Fibroblast of the aortic adventitia (primary cell): Measurements from ENCODE around the gene AUNIP. TPM values are rescaled to one million over a fixed set of nuclear protein-coding genes. Genes with fewer than 3 reads are reported as not detected.

Source experiments
- DNase-seq: peaks from one replicate; pipeline ENCODE4 v3.0.0-alpha.2; 2010; ENCODE audit warnings: low read depth
- H3K4me3 ChIP-seq: 2 replicates; pipeline ENCODE4 v1.5.1; 2011; ENCODE audit warnings: low read depth, mild to moderate bottlenecking, control low read depth, low read length, moderate library complexity
- CTCF ChIP-seq: IDR thresholded peaks from 2 replicates; pipeline ENCODE4 v1.5.1; 2011; ENCODE audit warnings: mild to moderate bottlenecking, low read length, control low read depth, inconsistent platforms; ENCODE audit not compliant: insufficient read depth
- total RNA-seq: library from RNA; depleted of rRNA; stranded (reverse); fragments of >200 nt; gene quantifications from 2 replicates; pipeline ENCODE4 v1.2.3, GENCODE V29; 2012; ENCODE audit warnings: low replicate concordance

The AUNIP gene
- total RNA-seq, 1 donor = 4.8 TPM

DNA sequence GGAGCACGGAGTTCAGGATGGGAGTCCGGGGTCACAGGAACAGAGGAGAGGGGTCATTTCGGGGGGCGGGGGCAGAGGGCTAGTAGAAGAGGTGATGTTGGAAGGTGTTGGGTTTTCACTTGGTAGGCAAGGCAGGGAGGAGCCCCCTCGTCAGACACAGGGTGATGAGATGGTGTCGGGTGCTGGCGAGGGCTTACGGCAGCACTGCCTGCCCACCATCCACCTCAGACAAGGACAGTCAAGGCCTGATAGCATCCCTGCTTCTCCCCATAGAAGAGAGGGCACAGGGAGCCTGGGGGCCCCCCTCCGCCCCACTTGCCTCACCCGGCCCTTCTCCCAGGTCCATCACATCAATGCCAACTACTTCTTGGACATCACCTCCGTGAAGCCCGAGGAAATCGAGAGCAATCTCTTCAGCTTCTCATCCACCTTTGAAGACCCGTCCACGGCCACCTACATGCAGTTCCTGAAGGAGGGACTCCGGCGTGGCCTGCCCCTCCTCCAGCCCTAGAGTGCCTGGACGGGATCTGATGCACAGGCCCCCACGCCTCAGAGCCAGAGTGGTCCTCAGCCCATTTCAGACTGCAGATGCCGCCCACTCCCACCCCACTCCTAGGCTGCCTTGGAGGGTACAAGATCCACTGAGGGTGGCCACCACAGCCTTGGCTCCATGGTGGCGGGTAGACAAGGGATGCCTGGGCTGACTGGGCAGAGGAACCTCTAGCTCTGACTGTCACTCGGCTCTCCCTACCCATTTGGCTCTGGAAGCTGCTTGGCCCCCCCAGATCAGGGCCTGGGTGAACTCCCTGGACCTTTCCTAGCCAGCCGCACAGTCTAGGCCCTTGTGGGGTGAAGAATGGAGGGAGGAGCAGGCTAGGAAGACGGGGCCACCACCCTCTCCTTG, 43.8 kb downstream of the AUNIP start:
- no peak overlapping the region for H3K4me3 ChIP-seq
- DNase-seq = no peak
- TF ChIP-seq CTCF = no peak

- no peak for TF ChIP-seq CTCF
- H3K4me3 ChIP-seq = no peak overlapping the region
- DNase-seq = no peak
These were observed 44.6 kb downstream of the AUNIP start for GRCh38 chr1:25814549-25815087.

DNA sequence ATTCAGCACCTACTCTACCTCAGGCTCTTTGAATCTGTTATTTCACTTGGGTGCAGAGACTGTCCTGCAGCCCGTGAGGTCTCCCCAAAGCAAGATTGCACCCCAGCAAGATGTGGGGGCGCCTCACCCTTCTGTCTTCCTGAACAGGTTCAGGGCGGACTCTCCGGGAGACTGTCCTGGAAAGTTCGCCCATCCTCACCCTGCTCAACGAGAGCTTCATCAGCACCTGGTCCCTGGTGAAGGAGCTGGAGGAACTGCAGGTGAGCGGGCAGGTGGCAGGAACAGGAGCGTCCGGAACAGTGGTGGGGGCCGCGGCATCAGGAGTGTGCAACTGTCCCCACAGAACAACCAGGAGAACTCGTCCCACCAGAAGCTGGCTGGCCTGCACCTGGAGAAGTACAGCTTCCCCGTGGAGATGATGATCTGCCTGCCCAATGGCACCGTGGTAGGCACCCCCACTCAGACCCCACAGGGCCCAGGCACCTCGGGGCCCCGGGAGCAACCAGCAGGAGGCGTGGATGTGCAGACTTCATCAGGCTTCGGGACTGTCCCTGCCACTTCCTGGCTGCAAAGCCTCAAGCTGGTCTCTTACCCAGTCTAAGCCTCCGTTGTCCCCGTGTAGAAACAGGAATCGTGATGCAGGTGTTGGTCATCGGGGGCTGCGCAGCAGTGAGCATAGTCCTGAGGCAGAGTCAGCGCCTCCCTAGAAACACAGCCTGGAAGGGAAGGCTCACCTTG, 45.4 kb downstream of the AUNIP start:
- TF ChIP-seq CTCF = no peak
- no peak overlapping the region for H3K4me3 ChIP-seq
- no peak for DNase-seq

- TF ChIP-seq CTCF = no peak
- DNase-seq = no peak
- H3K4me3 ChIP-seq = no peak overlapping the region
These were observed 46.1 kb downstream of the AUNIP start for GRCh38 chr1:25813071-25813733.

- DNase-seq = no peak
- H3K4me3 ChIP-seq = no peak overlapping the region
- TF ChIP-seq CTCF = no peak
These were observed 47.7 kb downstream of the AUNIP start for GRCh38 chr1:25811384-25812082.
